ENCODE measurements around the gene IFITM1.
"Not testable (repeated sequence)": the region's sequence is repeated elsewhere in the genome, so short reads cannot be mapped to it uniquely, and the experiment has no call there.

IFITM1 gene

GRCh38 chr11:311013-311748 is 2.7 kb upstream of the IFITM1 start:
- DNase-seq, result not testable (repeated sequence)

GRCh38 chr11:312092-312816 is 1.6 kb upstream of the IFITM1 start:
- no peak for DNase-seq

- no peak for DNase-seq
These were observed 495 bp upstream of the IFITM1 start for GRCh38 chr11:313304-313786.

GRCh38 chr11:314554-314875 is 675 bp downstream of the IFITM1 start:
- DNase-seq, result not testable (repeated sequence)

GRCh38 chr11:315051-315481 is 1.2 kb downstream of the IFITM1 start:
- no peak for DNase-seq

GRCh38 chr11:315516-315994 is 1.7 kb downstream of the IFITM1 start:
- DNase-seq, result no peak

GRCh38 chr11:316031-316701 is 2.3 kb downstream of the IFITM1 start:
- no peak for DNase-seq

- no peak for DNase-seq
These were observed 3.1 kb downstream of the IFITM1 start for GRCh38 chr11:316891-317301.

- not testable (repeated sequence) for DNase-seq
These were observed 4.0 kb downstream of the IFITM1 start for GRCh38 chr11:317668-318404.

GRCh38 chr11:318405-319120 is 4.7 kb downstream of the IFITM1 start:
- not testable (repeated sequence) for DNase-seq

GRCh38 chr11:319121-319887 is 5.5 kb downstream of the IFITM1 start:
- not testable (repeated sequence) for DNase-seq

GRCh38 chr11:319888-320273 is 6.0 kb downstream of the IFITM1 start:
- not testable (repeated sequence) for DNase-seq

- no peak for DNase-seq
These were observed 10.3 kb downstream of the IFITM1 start for GRCh38 chr11:324156-324555.

GRCh38 chr11:324593-325517 is 11.0 kb downstream of the IFITM1 start:
- peak; percentile 18 for DNase-seq

- no peak for DNase-seq
These were observed 12.2 kb downstream of the IFITM1 start for GRCh38 chr11:325796-326591.

- DNase-seq, result no peak
These were observed 12.7 kb downstream of the IFITM1 start for GRCh38 chr11:326592-326841.

GRCh38 chr11:326842-327580 is 13.2 kb downstream of the IFITM1 start:
- DNase-seq, result no peak

GRCh38 chr11:327581-327923 is 13.7 kb downstream of the IFITM1 start:
- no peak for DNase-seq

- DNase-seq, result no peak
These were observed 14.2 kb downstream of the IFITM1 start for GRCh38 chr11:328012-328411.

Measured in retina (tissue), 1 donor.